ENCODE results near the gene TTN.

Gene TTN

GRCh38 chr2:178589335-178589734 lies 217.9 kb downstream of the TTN start:
- no peak overlapping the region for H3K9ac ChIP-seq (ENCODE audit: insufficient read length, low read depth)
- TF ChIP-seq YY1 (IDR thresholded peaks at IDR 0.05; ENCODE audit: insufficient read depth, insufficient read length) = no peak
- no peaks in the 10 kb centered on the region for H3K4me1 ChIP-seq (ENCODE audit: insufficient read depth, insufficient read length)
- H3K4me3 ChIP-seq (ENCODE audit: insufficient read length, low read depth) = no peak overlapping the region
- H3K36me3 ChIP-seq (ENCODE audit: insufficient read depth, insufficient read length, low read length) = no peaks in the 10 kb centered on the region
- H3K9me3 ChIP-seq (ENCODE audit: insufficient read depth, low read length) = no peaks in the 10 kb centered on the region
- no peak for DNase-seq (ENCODE audit: low read depth, low spot score)
- H3K27me3 ChIP-seq (ENCODE audit: insufficient read depth, insufficient read length) = no peaks in the 10 kb centered on the region

GRCh38 chr2:178584666-178585065 lies 222.6 kb downstream of the TTN start:
- Histone ChIP-seq H3K9me3 (ENCODE audit: insufficient read depth, low read length) (no peaks in the 10 kb centered on the region), H3K36me3 (ENCODE audit: insufficient read depth, insufficient read length, low read length) (peaks cover under 1% of the 10 kb centered on the region), H3K9ac (ENCODE audit: insufficient read length, low read depth) (no peak overlapping the region), H3K4me1 (ENCODE audit: insufficient read depth, insufficient read length) (no peaks in the 10 kb centered on the region), H3K4me3 (ENCODE audit: insufficient read length, low read depth) (no peak overlapping the region), H3K27me3 (ENCODE audit: insufficient read depth, insufficient read length) (no peaks in the 10 kb centered on the region)
- no peak for TF ChIP-seq YY1 (IDR thresholded peaks at IDR 0.05; ENCODE audit: insufficient read depth, insufficient read length)
- TF ChIP-seq SUZ12 (IDR thresholded peaks at IDR 0.05; ENCODE audit: extremely low read depth, insufficient read depth, insufficient read length) = no peak
- no peak for TF ChIP-seq ZNF274 (IDR thresholded peaks at IDR 0.05; ENCODE audit: low read depth, low read length)
- DNase-seq (ENCODE audit: low read depth, low spot score) = no peak

- H3K27me3 ChIP-seq (ENCODE audit: insufficient read depth, insufficient read length) = no peaks in the 10 kb centered on the region
- DNase-seq (ENCODE audit: low read depth, low spot score) = no peak
- TF ChIP-seq SUZ12 (IDR thresholded peaks at IDR 0.05; ENCODE audit: extremely low read depth, insufficient read depth, insufficient read length) (no peak), ZNF274 (IDR thresholded peaks at IDR 0.05; ENCODE audit: low read depth, low read length) (no peak), YY1 (IDR thresholded peaks at IDR 0.05; ENCODE audit: insufficient read depth, insufficient read length) (no peak)
- H3K4me1 ChIP-seq (ENCODE audit: insufficient read depth, insufficient read length) = no peaks in the 10 kb centered on the region
- no peaks in the 10 kb centered on the region for H3K9me3 ChIP-seq (ENCODE audit: insufficient read depth, low read length)
- peaks cover 7% of the 10 kb centered on the region for H3K36me3 ChIP-seq (ENCODE audit: insufficient read depth, insufficient read length, low read length)
- H3K9ac ChIP-seq (ENCODE audit: insufficient read length, low read depth) = no peak overlapping the region
- H3K4me3 ChIP-seq (ENCODE audit: insufficient read length, low read depth) = no peak overlapping the region
Observed at GRCh38 chr2:178579006-178579405, 228.2 kb downstream of the TTN start.

GRCh38 chr2:178574789-178575188 lies 232.4 kb downstream of the TTN start:
- no peak for DNase-seq (ENCODE audit: low read depth, low spot score)
- H3K4me3 ChIP-seq (ENCODE audit: insufficient read length, low read depth) = no peak overlapping the region
- no peaks in the 10 kb centered on the region for H3K4me1 ChIP-seq (ENCODE audit: insufficient read depth, insufficient read length)
- H3K27me3 ChIP-seq (ENCODE audit: insufficient read depth, insufficient read length) = no peaks in the 10 kb centered on the region
- peaks cover 11% of the 10 kb centered on the region for H3K36me3 ChIP-seq (ENCODE audit: insufficient read depth, insufficient read length, low read length)
- H3K9me3 ChIP-seq (ENCODE audit: insufficient read depth, low read length) = no peaks in the 10 kb centered on the region
- no peak for TF ChIP-seq ZNF274 (IDR thresholded peaks at IDR 0.05; ENCODE audit: low read depth, low read length)
- no peak for TF ChIP-seq SUZ12 (IDR thresholded peaks at IDR 0.05; ENCODE audit: extremely low read depth, insufficient read depth, insufficient read length)
- TF ChIP-seq YY1 (IDR thresholded peaks at IDR 0.05; ENCODE audit: insufficient read depth, insufficient read length) = no peak
- H3K9ac ChIP-seq (ENCODE audit: insufficient read length, low read depth) = no peak overlapping the region

- Histone ChIP-seq H3K4me3 (ENCODE audit: insufficient read length, low read depth) (no peak overlapping the region), H3K4me1 (ENCODE audit: insufficient read depth, insufficient read length) (no peaks in the 10 kb centered on the region), H3K9ac (ENCODE audit: insufficient read length, low read depth) (no peak overlapping the region), H3K27me3 (ENCODE audit: insufficient read depth, insufficient read length) (no peaks in the 10 kb centered on the region), H3K36me3 (ENCODE audit: insufficient read depth, insufficient read length, low read length) (no peaks in the 10 kb centered on the region), H3K9me3 (ENCODE audit: insufficient read depth, low read length) (no peaks in the 10 kb centered on the region)
- TF ChIP-seq ZNF274 (IDR thresholded peaks at IDR 0.05; ENCODE audit: low read depth, low read length) = no peak
- no peak for DNase-seq (ENCODE audit: low read depth, low spot score)
Observed at GRCh38 chr2:178568227-178568626, 239.0 kb downstream of the TTN start.

- Histone ChIP-seq H3K27me3 (ENCODE audit: insufficient read depth, insufficient read length) (no peaks in the 10 kb centered on the region), H3K9me3 (ENCODE audit: insufficient read depth, low read length) (no peaks in the 10 kb centered on the region), H3K36me3 (ENCODE audit: insufficient read depth, insufficient read length, low read length) (no peaks in the 10 kb centered on the region), H3K4me1 (ENCODE audit: insufficient read depth, insufficient read length) (no peaks in the 10 kb centered on the region), H3K4me3 (ENCODE audit: insufficient read length, low read depth) (no peak overlapping the region), H3K9ac (ENCODE audit: insufficient read length, low read depth) (no peak overlapping the region)
- DNase-seq (ENCODE audit: low read depth, low spot score) = no peak
- TF ChIP-seq YY1 (IDR thresholded peaks at IDR 0.05; ENCODE audit: insufficient read depth, insufficient read length) (no peak), SUZ12 (IDR thresholded peaks at IDR 0.05; ENCODE audit: extremely low read depth, insufficient read depth, insufficient read length) (no peak), ZNF274 (IDR thresholded peaks at IDR 0.05; ENCODE audit: low read depth, low read length) (no peak)
Observed at GRCh38 chr2:178553047-178553446, 254.2 kb downstream of the TTN start.

- Histone ChIP-seq H3K36me3 (ENCODE audit: insufficient read depth, insufficient read length, low read length) (peaks cover 7% of the 10 kb centered on the region), H3K4me3 (ENCODE audit: insufficient read length, low read depth) (no peak overlapping the region), H3K9ac (ENCODE audit: insufficient read length, low read depth) (no peak overlapping the region), H3K27me3 (ENCODE audit: insufficient read depth, insufficient read length) (no peaks in the 10 kb centered on the region), H3K9me3 (ENCODE audit: insufficient read depth, low read length) (no peaks in the 10 kb centered on the region), H3K4me1 (ENCODE audit: insufficient read depth, insufficient read length) (no peaks in the 10 kb centered on the region)
- no peak for DNase-seq (ENCODE audit: low read depth, low spot score)
- TF ChIP-seq SUZ12 (IDR thresholded peaks at IDR 0.05; ENCODE audit: extremely low read depth, insufficient read depth, insufficient read length) (no peak), YY1 (IDR thresholded peaks at IDR 0.05; ENCODE audit: insufficient read depth, insufficient read length) (no peak), ZNF274 (IDR thresholded peaks at IDR 0.05; ENCODE audit: low read depth, low read length) (no peak)
Observed at GRCh38 chr2:178550352-178550751, 256.9 kb downstream of the TTN start.

- Histone ChIP-seq H3K36me3 (ENCODE audit: insufficient read depth, insufficient read length, low read length) (peaks cover 20% of the 10 kb centered on the region), H3K27me3 (ENCODE audit: insufficient read depth, insufficient read length) (no peaks in the 10 kb centered on the region), H3K9ac (ENCODE audit: insufficient read length, low read depth) (no peak overlapping the region), H3K9me3 (ENCODE audit: insufficient read depth, low read length) (no peaks in the 10 kb centered on the region), H3K4me1 (ENCODE audit: insufficient read depth, insufficient read length) (no peaks in the 10 kb centered on the region), H3K4me3 (ENCODE audit: insufficient read length, low read depth) (no peak overlapping the region)
- DNase-seq (ENCODE audit: low read depth, low spot score) = no peak
- TF ChIP-seq YY1 (IDR thresholded peaks at IDR 0.05; ENCODE audit: insufficient read depth, insufficient read length) (no peak), ZNF274 (IDR thresholded peaks at IDR 0.05; ENCODE audit: low read depth, low read length) (no peak), SUZ12 (IDR thresholded peaks at IDR 0.05; ENCODE audit: extremely low read depth, insufficient read depth, insufficient read length) (no peak)
Observed at GRCh38 chr2:178542569-178542968, 264.7 kb downstream of the TTN start.

All from NT2/D1 (cell line).